HG02885 (cell line): ENCODE measurements around the gene TMA7.
A peak's percentile ranks its signal among the peaks of the same experiment; 100 is the strongest.
"Not testable (repeated sequence)": the region's sequence is repeated elsewhere in the genome, so short reads cannot be mapped to it uniquely, and the experiment has no call there.

Experiments
- ATAC-seq: cut with Tn5 transposase; IDR thresholded peaks from one replicate; pipeline ENCODE4 v1.9.1; 2021; ENCODE audit warnings: mild to moderate bottlenecking; ENCODE audit not compliant: unreplicated experiment, poor library complexity

TMA7 gene

GRCh38 chr3:48465237-48465530 lies 25.1 kb downstream of the TMA7 start:
- ATAC-seq, result no peak

- peak; percentile 85 for ATAC-seq
Observed at GRCh38 chr3:48465531-48466378, 25.7 kb downstream of the TMA7 start.

DNA sequence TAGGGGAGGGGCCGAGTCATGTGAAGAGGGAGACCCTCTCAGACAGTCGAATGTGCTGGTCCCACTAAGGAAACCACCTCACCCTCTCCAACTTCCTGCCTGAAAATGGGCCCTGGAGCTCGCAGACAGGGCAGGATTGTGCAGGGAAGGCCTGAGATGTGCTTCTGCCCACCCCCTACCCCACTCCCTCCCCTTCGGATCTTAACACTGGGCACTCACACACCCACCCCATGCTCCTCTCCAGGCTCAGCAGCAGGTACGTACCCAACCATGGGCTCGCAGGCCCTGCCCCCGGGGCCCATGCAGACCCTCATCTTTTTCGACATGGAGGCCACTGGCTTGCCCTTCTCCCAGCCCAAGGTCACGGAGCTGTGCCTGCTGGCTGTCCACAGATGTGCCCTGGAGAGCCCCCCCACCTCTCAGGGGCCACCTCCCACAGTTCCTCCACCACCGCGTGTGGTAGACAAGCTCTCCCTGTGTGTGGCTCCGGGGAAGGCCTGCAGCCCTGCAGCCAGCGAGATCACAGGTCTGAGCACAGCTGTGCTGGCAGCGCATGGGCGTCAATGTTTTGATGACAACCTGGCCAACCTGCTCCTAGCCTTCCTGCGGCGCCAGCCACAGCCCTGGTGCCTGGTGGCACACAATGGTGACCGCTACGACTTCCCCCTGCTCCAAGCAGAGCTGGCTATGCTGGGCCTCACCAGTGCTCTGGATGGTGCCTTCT lies 26.5 kb downstream of the TMA7 start:
- peak; percentile 15 for ATAC-seq

DNA sequence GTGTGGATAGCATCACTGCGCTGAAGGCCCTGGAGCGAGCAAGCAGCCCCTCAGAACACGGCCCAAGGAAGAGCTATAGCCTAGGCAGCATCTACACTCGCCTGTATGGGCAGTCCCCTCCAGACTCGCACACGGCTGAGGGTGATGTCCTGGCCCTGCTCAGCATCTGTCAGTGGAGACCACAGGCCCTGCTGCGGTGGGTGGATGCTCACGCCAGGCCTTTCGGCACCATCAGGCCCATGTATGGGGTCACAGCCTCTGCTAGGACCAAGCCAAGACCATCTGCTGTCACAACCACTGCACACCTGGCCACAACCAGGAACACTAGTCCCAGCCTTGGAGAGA lies 27.0 kb downstream of the TMA7 start:
- no peak for ATAC-seq

- no peak for ATAC-seq
Observed at GRCh38 chr3:48467473-48468267, 27.6 kb downstream of the TMA7 start.

DNA sequence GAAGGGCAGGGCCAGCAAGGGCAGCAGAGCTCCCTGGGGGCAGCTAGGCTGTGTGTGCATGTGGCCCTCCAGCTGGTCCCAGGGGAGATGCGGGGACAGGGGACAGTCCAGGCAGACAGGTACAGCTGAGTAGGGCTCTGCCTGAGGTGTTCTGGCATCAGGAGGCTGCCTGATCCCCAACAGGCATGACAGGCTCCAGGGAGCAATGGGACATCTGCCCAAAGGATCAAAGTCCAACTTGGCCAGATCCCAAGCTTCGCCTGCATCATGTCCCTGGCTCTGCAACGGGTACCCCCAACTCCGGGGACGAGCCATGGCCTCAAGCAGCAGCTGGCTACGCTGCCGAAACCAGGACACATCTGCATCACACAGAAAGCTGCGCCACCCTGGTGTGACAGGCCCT lies 28.3 kb downstream of the TMA7 start:
- ATAC-seq, result no peak

DNA sequence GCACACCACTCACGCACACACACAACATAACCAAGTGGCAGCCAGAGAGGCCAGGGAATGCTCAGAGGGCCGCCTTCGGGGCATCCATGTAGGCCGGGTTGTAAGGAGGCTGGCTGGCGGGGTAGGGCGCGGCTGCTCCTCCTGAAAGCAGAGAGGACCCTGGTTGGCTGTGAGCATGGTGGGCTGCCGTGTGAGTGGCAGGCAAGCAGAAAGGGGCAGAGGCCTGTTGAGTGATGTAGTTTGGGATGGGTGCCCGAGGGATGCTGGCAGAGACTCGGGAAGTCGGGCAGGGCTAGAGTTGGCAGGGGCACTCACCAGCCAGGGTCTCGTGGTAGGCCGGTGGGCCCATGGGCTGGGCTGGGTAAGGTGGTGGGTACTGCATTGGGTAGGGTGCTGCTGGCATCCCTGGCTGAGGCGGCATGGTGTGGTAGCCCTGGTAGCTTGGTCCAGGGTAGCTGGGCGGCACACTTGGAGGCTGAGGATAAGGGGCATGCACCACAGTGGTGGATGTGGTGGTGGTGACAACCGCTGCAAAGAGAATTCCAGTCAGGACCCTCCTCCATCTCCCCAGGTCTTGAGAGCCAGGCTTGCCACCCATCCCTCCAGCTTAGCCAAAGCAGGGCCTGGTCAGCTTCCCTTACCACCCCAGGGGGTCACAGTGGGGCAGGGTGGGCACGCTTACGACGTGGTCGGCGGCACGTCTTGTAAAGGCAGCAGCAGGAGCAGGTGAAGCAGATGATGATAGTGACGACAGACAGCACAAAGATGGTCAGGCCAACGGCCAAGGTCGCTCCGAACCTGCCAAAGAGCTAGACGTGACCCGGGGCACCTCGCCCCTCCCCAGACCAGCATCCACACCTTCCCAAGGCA lies 29.2 kb downstream of the TMA7 start:
- no peak for ATAC-seq

- ATAC-seq, result no peak
Observed at GRCh38 chr3:48470286-48470685, 30.2 kb downstream of the TMA7 start.

DNA sequence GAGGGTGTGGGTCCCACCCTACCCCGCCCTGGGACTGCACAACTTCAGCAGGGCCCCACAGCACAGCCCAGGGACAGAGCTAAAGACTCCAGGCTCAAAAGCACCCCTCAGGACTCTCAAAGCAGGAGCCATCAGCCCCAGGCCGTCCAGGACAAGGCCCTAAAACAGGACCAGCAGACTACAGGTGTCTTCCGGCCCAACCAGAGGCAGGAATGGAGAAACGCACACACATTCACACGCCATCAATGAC lies 32.5 kb downstream of the TMA7 start:
- ATAC-seq, result peak; percentile 18

DNA sequence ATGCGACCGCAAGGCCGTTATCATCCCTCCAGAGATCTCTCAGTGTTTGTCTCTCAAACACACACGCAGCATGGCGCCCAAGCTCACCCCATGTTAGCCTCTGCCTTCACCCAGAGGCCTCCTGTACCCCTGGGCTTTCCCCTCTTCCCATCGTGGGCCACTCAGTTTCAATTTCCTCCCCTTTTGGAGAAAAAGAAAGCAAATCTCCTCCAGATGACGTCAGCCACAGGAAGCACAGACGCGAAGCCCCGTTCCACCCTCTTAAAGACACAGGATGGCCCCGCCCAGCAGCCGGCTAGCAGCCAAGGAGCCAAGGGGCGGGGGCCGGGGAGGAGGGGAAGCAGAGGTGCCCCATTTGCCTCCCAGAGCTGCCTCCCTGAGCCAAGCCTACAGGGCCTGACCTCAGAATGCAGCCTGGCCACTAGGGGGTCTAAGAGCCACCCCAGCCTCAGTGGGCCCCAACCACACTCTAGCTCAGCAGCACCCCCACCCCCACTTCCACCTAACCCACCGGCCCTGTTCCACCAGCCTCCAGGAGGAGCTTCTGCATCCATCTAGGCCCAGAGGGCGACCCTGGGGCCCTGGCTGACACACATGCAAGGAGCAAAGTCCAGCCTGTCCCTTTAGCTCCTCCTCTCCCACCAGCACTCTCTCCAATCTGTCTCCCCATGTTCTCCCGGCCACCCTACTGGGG lies 33.0 kb downstream of the TMA7 start:
- ATAC-seq, result peak; percentile 82

GRCh38 chr3:48473617-48473952 lies 33.5 kb downstream of the TMA7 start:
- ATAC-seq, result no peak

DNA sequence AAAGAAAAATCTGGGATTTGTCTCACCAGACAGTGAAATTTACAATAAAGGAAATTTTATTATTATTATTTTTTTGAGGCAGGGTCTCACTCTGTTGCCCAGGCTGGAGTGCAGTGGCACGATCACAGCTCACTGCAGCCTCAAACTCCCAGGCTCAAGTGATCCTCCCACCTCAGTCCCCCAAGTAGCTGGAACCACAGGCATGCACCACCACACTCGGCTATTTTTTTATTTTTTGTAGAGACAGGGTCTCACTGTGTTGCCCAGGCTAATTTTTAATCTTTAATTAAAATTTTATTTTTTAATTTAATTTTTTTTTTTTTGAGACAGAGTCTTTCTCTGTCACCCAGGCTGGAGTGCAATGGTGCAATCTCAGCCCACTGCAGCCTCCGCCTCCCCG lies 34.0 kb downstream of the TMA7 start:
- not testable (repeated sequence) for ATAC-seq

DNA sequence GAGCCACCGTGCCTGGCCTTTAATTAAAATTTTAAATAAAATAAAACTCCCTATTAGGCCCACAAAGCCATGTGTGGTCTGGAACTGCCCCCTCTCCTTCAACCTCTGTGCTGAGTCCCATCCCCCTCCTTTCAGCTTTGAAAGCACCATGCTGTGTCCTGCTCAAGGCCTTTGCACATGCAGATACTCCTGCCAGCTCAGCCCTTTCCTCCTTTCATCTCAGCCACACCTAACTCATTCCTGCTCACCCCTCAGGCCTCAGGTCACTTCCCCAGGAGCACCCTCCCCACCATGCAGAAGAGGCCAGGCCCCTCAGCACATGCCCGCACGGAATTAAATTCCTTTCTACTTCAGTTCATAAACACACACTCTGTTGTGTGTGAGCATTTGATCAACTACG lies 34.6 kb downstream of the TMA7 start:
- ATAC-seq, result no peak

DNA sequence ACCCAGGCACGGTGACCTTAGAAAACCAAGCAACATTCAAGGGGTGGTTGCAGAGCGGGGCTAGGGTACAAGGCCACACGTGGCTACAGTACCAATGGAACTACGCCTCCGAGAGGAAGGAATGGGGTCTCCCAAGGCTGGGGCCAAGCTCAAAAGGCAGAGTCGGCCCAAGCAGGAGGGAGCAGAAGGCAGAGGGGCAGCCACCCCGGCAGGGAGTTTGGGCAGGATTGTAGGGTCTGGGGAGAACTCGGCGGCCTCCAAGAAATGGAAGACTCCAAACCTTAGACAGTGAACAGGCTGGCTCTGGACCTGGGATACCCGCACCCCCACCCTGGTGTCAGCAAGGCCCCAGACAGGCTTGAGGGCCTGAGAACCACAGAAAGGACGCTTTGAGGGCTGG lies 35.1 kb downstream of the TMA7 start:
- no peak for ATAC-seq

- ATAC-seq, result no peak
Observed at GRCh38 chr3:48476426-48477053, 36.5 kb downstream of the TMA7 start.

DNA sequence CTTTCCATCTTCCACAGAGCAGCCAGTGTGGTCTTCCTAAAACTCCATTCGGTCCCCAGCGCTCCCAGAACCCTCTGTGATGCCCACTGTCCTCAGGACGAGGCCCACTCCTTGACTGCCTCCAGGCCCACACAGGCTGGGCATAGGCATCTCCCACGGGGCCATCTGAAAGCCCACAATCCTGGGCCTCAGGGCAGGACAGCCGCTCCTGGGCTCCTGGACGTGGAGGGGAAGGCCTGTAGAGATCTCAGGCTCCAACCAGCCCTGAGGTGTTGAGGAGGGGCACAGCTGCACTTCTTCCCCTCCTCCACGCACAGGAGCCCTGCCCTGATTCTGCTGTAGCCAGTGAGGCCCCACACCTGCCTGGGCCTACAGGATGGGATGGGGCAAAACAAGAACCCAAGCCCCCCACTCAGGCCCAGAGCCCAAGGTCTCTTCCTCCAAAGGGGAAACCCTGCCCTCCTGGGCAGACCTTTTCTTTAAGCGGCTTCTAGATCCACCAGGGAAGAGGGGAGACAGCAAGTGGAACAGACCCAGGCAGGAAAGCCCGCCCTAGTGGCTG lies 38.0 kb downstream of the TMA7 start:
- no peak for ATAC-seq

DNA sequence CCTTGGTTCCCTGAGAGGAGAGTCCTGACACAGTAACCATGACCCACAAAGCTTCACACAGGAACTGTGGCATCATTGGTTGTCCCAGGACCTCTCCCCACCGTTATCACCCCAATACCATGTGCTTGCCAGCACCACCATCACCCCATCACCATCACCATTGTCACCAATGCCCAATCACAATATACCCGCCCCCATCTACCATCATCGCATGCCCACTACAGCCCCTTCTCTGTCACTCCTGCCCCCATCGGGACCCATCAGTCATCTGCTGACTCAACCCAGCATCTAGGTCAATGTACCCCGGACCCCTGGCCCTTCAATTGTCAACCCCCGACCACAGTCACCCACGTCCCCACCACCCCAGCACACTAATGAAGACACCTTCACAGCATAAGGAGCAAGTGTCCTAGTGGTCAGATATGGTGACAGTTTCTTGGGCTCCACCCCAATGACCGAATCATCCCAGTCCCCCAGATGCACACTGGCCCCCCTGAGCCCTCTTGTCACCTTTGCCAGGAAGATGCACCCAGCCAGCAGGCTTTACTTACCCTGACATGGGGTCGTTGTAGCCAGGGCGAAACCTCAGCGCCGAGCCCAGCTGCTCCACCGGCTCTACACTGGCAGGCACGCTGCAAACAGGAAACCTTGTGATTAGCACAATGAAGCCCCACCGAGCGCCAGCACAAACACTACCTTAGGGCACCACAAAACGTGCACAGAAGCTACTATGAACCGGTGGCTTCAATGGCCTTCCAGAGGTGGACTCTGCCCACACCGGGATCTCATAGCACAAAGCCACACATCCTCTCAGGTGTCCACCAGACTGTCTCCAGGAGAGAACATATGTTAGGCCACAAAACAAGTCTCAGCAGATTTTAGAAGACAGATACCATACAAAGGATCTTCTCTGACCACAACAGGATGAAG lies 38.8 kb downstream of the TMA7 start:
- no peak for ATAC-seq

DNA sequence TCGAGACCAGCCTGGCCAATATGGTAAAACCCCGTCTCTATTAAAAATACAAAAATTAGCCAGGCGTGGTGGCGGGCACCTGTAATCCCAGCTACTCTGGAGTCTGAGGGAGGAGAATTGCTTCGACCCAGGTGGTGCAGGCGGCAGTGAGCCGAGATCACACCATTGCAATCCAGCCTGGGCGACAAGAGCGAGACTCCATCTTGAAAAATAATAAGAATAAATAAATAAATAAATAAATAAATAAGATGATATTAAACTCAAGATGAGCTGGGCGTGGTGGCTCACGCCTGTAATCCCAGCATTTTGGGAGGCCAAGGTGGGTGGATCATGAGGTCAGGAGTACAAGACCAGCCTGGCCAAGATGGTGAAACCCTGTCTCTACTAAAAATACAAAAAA lies 40.8 kb downstream of the TMA7 start:
- ATAC-seq, result not testable (repeated sequence)
